Nephron (organoid): ENCODE measurements around the gene MGA.

ENCODE experiments used
- H3K27ac Mint-ChIP-seq, 3 experiments: 2 replicates each; pipeline ENCODE4 v1.8.0; 2020; ENCODE audit warnings: mixed read lengths in 3 of 3, mild to moderate bottlenecking in 2 of 3, moderate library complexity in 1 of 3
- H3K27me3 Mint-ChIP-seq: 2 replicates; pipeline ENCODE4 v1.8.0; 2021; ENCODE audit warnings: low read depth, mild to moderate bottlenecking, moderate library complexity, mixed read lengths
- H3K36me3 Mint-ChIP-seq: 2 replicates; pipeline ENCODE4 v1.8.0; 2020; ENCODE audit warnings: low read depth, mixed read lengths
- H3K4me1 Mint-ChIP-seq: 2 replicates; pipeline ENCODE4 v1.8.0; 2020; ENCODE audit warnings: mixed read lengths
- H3K4me3 Mint-ChIP-seq, 3 experiments: 2 replicates each; pipeline ENCODE4 v1.8.0; 2020; ENCODE audit warnings: mild to moderate bottlenecking in 3 of 3, mixed read lengths in 3 of 3, moderate library complexity in 2 of 3
- H3K9me3 Mint-ChIP-seq: 2 replicates; pipeline ENCODE4 v1.8.0; 2020; ENCODE audit warnings: mixed read lengths
- TF ChIP-seq, protein P1 (sequence below), 3 experiments: fragments of 200-600 bp; sonication (generic); IDR thresholded peaks; one replicate each; pipeline ENCODE4 v1.5.0; 2021; ENCODE audit warnings: antibody characterized with exemption in 3 of 3; ENCODE audit not compliant: unreplicated experiment in 3 of 3

MGA gene

GRCh38 chr15:41817781-41818180 lies 157.6 kb downstream of the MGA start:
- Mint-ChIP-seq H3K9me3 (no peaks in the 10 kb centered on the region), H3K4me3 (no peak overlapping the region), H3K27me3 (no peaks in the 10 kb centered on the region), H3K27ac (no peak overlapping the region), H3K36me3 (peaks cover 41% of the 10 kb centered on the region), H3K4me1 (no peaks in the 10 kb centered on the region)
- TF ChIP-seq, protein P1, sequence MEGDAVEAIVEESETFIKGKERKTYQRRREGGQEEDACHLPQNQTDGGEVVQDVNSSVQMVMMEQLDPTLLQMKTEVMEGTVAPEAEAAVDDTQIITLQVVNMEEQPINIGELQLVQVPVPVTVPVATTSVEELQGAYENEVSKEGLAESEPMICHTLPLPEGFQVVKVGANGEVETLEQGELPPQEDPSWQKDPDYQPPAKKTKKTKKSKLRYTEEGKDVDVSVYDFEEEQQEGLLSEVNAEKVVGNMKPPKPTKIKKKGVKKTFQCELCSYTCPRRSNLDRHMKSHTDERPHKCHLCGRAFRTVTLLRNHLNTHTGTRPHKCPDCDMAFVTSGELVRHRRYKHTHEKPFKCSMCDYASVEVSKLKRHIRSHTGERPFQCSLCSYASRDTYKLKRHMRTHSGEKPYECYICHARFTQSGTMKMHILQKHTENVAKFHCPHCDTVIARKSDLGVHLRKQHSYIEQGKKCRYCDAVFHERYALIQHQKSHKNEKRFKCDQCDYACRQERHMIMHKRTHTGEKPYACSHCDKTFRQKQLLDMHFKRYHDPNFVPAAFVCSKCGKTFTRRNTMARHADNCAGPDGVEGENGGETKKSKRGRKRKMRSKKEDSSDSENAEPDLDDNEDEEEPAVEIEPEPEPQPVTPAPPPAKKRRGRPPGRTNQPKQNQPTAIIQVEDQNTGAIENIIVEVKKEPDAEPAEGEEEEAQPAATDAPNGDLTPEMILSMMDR (IDR thresholded peaks at IDR 0.05; ENCODE audit: unreplicated experiment in 3 of 3): no peak

- Mint-ChIP-seq H3K27me3 (no peaks in the 10 kb centered on the region), H3K36me3 (peaks cover 47% of the 10 kb centered on the region), H3K27ac (no peak overlapping the region), H3K4me1 (no peaks in the 10 kb centered on the region), H3K4me3 (no peak overlapping the region), H3K9me3 (no peaks in the 10 kb centered on the region)
- TF ChIP-seq, protein P1 (IDR thresholded peaks at IDR 0.05; ENCODE audit: unreplicated experiment in 3 of 3): no peak
These were observed 159.3 kb downstream of the MGA start for GRCh38 chr15:41819455-41820050.

DNA sequence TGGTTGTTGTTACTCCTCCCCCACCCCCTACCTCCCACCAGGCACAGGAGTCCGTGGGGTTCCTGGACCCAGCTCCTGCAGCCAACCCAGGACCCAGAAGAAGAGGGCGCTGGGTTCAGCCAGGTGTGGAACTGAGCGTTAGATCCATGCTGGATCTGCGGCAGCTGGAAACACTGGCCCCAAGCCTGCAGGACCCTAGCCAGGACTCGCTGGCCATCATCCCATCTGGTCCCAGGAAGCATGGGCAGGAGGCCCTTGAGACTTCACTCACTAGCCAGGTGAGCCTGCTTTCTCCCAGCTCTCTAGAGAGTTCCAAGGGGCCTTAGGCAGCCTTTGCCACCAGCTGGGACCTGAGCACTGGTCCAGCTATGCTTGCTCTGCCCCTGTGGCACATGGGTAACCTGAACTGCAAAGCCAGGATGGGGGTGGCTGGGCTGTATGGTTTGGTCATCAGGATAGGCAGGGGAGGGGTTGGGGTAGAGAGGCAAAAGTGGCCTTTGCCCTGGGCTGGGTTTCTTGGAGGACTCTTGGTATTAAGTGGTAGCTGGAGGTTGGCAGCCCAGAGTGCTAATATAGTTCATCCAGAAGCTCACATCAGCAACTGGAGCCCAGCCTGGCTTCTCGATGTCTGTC lies 160.7 kb downstream of the MGA start:
- H3K27me3 Mint-ChIP-seq: no peaks in the 10 kb centered on the region
- H3K4me1 Mint-ChIP-seq: no peaks in the 10 kb centered on the region
- H3K27ac Mint-ChIP-seq: no peak overlapping the region
- no peak overlapping the region for H3K4me3 Mint-ChIP-seq
- no peaks in the 10 kb centered on the region for H3K9me3 Mint-ChIP-seq
- TF ChIP-seq, protein P1 (IDR thresholded peaks at IDR 0.05; ENCODE audit: unreplicated experiment in 3 of 3): no peak
- H3K36me3 Mint-ChIP-seq: peaks cover 47% of the 10 kb centered on the region

- TF ChIP-seq, protein P1 (IDR thresholded peaks at IDR 0.05; ENCODE audit: unreplicated experiment in 3 of 3): no peak
- no peak overlapping the region for H3K27ac Mint-ChIP-seq
- H3K4me3 Mint-ChIP-seq: no peak overlapping the region
- no peaks in the 10 kb centered on the region for H3K27me3 Mint-ChIP-seq
- peaks cover 41% of the 10 kb centered on the region for H3K36me3 Mint-ChIP-seq
- H3K4me1 Mint-ChIP-seq: peaks cover 4% of the 10 kb centered on the region
- no peaks in the 10 kb centered on the region for H3K9me3 Mint-ChIP-seq
These were observed 161.6 kb downstream of the MGA start for GRCh38 chr15:41821831-41822230.

GRCh38 chr15:41822471-41822870 lies 162.3 kb downstream of the MGA start:
- Mint-ChIP-seq H3K4me3 (no peak overlapping the region), H3K9me3 (no peaks in the 10 kb centered on the region), H3K36me3 (peaks cover 35% of the 10 kb centered on the region), H3K27ac (no peak overlapping the region), H3K27me3 (no peaks in the 10 kb centered on the region), H3K4me1 (peaks cover 4% of the 10 kb centered on the region)
- TF ChIP-seq, protein P1 (IDR thresholded peaks at IDR 0.05; ENCODE audit: unreplicated experiment in 3 of 3): no peak
